Loucy (cell line): ENCODE results near the gene LGR4.

Experiments
- EZH2phosphoT487 ChIP-seq: fragments of 200-600 bp; IDR thresholded peaks from 2 replicates; pipeline ENCODE4 v1.6.1; 2018; ENCODE audit warnings: antibody characterized with exemption, mild to moderate bottlenecking, moderate library complexity, borderline replicate concordance
- TF ChIP-seq, protein P1 (sequence below): fragments of 200-600 bp; sonication (generic); conservative IDR thresholded peaks from 2 replicates; pipeline ENCODE4 v1.5.1; 2014; ENCODE audit warnings: mild to moderate bottlenecking, antibody characterized with exemption, low read length

DNA sequence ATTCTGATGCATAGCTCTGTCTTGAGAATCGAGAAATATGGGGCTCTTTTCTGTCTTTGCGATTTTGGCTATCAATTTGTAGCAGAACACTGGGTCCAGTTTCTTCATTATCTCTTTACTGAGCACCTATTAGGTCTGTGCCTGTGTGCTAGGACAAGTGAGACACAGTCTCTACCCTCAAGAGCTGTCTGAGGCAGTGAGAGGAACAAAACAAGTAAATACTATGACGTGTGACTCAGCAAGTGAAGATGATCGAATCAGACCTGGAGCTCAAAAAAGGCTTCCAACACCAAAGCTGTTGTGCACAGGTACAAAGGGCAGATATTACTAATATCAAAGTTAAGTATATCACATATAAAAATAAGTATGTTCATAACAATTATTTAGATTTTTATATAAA, 52.4 kb downstream of the LGR4 start:
- TF ChIP-seq, protein P1, sequence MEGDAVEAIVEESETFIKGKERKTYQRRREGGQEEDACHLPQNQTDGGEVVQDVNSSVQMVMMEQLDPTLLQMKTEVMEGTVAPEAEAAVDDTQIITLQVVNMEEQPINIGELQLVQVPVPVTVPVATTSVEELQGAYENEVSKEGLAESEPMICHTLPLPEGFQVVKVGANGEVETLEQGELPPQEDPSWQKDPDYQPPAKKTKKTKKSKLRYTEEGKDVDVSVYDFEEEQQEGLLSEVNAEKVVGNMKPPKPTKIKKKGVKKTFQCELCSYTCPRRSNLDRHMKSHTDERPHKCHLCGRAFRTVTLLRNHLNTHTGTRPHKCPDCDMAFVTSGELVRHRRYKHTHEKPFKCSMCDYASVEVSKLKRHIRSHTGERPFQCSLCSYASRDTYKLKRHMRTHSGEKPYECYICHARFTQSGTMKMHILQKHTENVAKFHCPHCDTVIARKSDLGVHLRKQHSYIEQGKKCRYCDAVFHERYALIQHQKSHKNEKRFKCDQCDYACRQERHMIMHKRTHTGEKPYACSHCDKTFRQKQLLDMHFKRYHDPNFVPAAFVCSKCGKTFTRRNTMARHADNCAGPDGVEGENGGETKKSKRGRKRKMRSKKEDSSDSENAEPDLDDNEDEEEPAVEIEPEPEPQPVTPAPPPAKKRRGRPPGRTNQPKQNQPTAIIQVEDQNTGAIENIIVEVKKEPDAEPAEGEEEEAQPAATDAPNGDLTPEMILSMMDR: no peak
- no peak for TF ChIP-seq EZH2phosphoT487
